Stimulated activated CD8-positive, alpha-beta memory T cell treated with anti-CD3 and anti-CD28 coated beads, Interleukin-7, amount 100 ng/mL, for 48 hours (primary cell): ENCODE measurements around the gene C12orf60.

Experiments used
- DNase-seq, 2 donors: peaks; one replicate each; pipeline ENCODE4 v3.0.0-alpha.2; 2020; ENCODE audit warnings: low read depth in 1 of 2; ENCODE audit errors: extremely low read depth in 1 of 2

The C12orf60 gene

DNA sequence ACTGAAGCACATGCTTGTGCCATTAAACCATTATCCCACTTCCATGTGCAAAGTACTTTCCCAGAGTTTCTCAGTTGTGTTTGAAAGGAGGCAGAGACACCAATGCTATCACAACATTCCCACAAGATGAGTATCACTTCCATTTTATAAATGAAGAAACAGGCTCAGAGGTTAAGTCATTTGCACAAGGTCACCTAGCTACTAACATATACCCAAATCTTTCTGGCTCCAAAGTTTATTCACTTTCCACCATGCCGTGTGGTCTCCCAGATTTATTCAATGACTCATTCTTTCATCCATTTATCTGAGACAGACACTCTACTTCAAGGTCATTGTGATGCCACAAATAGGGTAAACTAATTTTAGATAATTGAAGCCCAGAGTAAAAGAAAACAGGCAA, 30.5 kb downstream of the C12orf60 start:
- no peak for DNase-seq

DNA sequence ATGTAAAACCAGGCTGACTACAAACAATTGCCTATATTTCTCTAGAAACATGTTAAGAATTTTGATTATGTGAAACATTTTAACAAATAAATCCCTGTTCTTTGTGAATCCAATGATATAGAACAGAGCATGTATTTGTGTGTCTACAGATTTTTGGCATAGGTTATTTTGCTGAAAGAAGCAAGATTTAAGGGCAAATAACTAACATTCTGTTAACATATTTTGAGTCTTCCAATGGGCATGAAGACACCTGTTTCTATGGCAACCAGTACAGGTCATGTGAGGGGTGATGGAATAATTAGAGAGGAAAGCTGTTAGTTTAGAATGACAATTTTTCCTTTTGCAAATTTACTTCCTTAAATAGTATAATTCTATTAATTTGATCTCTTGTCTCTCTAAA, 31.0 kb downstream of the C12orf60 start:
- DNase-seq = no peak

DNA sequence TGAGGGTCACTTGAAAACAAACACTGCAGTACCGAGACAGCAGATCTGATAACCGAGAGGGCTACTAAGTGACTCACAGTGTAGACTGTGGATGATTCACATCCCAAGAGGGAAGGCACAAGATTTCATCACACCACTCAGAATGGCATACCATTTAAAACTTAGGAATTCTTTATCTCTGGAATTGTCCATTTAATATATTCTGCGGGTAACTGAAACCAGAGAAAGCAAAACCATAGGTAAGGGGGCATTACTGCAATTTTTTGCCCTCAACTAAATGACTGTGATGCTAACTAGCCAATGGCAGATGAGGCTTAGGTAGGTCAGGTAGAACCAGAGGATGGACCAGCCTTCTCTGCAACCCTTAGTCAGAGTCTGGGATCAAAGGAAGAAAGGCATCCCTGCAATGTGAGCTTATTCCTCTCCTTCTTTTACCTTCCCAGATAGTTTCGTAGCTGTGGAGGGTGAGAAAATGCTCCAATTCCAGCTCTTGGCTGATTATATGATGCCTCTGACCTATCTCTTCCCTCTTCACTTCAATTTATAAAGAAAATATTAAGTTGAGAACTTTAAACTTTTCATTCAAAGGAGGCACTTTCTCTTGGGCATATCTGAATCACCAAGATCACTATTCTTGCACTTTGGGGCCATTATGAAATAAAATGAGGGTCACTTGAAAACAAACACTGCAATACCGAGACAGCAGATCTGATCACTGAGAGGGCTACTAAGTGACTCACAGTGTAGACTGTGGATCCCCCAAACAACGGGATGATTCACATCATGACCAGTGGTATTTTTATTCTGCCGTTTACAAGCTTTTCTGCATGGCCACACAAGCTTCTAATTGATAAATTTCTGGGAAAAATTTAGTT, 33.1 kb downstream of the C12orf60 start:
- DNase-seq = no peak

DNA sequence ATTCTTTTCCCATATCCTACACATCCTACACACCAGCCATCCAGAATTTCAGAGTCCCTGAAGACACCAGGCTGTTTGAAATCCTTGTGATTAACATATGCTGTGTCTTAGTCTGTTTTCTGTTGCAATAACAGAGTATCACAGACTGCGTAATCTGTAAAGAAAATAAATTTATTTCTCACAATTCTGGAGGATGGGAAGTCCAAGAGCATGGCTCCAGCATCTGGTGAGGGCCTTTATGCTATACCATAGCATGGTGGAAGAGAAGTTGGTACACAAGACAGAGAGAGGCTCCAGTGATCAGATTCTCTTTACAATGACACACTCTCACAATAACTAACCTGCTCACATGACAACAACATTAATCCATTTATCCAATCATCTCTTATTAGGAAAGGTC, 35.8 kb downstream of the C12orf60 start:
- no peak for DNase-seq

DNA sequence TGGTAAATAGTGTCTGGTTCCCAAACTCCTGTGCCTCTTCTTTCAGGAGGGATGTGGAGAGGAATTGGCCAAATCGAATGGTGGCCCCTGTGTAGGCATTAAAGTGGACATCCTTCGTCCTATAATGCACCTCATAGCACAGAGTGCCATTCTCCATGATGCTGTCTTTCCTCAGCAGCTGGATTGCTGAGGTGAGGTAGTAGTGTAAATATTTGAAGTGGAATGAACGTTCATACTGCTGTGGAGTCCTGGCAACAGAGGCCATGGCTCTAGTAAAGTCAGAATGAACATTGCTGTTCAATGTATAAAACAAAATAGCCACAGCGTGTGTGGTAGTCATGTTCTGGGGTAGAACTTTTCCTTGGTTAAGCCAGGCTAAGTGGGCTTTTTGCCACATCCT, 37.1 kb downstream of the C12orf60 start:
- DNase-seq = no peak

DNA sequence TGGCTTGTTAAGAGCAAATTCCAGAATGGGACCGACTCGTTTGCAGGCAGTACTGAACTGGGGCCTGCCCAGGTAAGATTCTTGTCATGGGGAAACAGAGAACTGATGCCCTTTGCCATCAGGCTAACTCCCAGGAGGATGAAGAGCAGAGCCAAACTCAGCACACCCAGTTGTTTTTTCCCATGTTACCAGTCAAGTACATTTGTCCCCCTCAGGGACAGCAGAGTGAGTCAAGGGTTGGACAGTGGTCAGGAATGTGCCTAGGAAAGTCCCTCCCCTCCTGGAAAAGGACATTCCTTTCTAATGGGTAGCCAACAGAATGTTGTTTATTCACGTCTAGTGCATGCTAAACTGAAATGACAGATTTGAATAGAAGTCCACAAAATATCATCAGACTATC, 38.3 kb downstream of the C12orf60 start:
- no peak for DNase-seq

DNA sequence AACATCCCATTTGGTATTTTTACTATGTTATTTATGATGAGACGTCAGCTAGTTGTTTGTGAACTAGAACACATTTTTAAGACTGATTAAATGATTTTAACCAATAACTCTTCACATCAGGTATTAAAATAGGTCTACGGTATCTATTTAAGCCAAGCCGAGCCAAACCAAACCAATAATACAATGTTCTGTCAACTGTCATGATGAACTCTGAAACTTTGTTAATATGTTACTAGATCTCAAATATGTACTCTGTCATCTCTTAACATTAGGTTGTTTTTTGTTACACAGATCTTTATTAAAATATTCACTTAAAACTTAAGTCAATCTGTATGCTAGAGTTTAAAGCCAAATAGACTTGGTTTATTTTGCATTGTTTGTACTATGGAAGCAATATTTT, 38.8 kb downstream of the C12orf60 start:
- DNase-seq = no peak

DNA sequence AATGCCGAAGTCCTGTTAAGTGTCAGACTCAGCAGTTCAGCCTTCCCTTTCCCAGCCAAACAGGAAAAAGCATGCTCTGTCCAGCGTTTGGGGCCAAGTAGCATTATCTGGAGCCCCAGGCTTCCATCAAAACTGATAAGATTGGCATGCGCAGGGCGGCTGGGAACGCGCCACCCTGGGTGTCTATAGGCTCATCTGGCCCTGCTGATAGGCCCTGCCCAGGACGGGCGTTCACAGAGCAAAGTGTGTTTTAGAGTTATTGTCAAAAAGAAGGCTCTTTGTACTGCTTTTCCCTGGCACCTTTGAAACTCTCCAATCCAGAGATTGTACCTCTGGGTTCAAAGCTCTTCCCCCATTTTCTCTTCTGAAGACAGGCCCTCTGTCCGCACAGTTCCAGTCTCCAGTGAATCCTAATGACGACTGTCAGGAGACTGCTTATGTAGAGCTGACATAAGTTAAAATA, 40.0 kb downstream of the C12orf60 start, which contains the start of gene ART4:
TSS of gene ART4 (minus strand) at position 102 of the 463 bp plus-strand sequence. CDS start 413 bp downstream, outside the sequence.
- no peak for DNase-seq

DNA sequence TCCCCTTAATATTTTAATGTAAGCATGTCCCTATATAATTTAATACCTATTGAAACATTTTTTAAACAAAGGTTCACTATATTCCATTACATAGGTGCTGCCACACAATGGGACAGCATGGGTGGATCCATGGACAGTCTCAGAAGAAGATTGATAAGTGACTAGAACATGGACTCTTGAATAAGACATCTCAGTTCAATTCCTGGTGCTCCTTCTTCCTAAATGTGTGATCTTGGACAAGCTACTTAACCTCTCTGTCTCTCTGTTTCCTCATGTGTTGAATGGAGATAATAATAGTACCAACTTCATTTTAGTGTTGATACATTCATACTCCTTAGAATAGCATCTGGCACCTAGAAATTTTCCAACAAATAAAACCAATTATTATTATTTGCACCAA, 40.9 kb downstream of the C12orf60 start:
- DNase-seq = no peak

DNA sequence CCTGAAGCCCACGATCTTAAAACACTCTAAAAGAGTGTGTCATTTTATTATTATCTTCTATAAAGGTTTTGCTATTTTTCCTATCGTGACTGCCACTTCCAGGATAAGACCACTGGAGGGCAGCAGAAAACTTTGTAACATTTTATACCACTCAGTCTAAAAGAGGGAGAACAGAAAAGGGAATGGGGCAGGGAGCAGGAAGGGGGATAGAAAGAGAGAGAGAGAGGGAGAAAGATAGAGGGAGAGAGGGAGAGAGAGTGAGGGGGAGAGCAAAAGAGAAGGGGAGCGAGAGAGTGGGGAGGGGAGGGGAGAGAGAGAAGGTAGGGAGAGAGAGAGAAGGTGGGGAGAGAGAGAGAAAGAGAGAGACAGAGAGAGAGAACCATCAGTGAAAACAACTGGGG, 41.9 kb downstream of the C12orf60 start:
- no peak for DNase-seq

DNA sequence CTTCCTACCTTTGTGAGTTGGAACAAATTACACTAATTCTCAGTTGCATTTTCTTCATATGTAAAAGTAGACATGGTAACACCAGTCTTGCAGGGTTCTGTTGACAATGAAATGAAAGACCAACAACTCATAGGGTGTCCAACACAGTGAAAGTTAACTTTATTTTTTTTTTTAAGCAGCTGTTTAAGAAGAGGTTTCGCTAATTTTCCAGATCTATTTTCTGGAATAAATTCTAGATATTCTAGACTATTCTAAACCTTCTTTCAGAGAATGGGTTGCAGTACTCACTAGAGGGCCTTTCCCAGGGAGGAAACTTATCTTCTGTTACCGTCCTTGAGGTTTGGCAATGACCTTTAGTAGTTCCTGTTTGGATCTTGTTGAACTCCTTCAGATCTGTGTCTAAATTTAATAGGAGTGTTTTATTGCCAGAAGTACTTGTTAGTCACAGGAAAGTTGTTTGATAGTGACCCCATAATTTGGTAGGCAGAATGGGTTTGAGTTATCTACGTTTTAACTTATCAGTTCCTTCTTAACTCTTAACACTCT, 42.6 kb downstream of the C12orf60 start:
- no peak for DNase-seq

DNA sequence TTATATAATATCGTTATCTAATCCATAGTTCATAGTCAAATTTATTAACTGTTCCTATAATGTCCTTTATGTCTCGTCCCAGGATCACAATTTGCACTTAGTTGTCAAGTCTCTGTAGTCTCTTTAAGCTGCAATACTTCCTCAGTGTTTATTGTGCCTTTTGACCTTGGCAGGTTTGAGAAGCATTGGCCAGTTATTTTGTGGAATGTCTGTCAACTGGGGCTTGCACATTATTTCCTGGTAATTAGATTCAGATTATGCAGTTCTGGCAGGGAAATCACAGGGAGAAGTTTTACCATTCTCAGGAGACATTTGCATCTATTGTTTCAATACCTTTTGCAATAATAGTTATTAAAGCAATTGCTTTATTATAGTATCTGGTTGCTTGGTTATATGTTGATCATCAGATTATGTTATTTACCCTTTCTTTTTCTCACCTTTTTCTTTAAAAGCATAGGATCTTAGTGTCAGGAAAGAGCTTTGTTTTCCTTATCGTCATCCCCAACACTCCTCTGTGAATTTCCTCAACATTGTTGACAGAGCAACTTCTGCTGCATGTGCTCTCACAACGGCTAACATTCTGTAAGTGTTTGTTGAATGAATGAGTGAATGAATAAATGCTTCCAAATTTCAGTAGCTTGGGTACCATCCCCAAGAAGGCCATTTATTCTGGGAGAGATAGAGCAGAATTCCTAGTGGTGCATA, 43.6 kb downstream of the C12orf60 start:
- no peak for DNase-seq

DNA sequence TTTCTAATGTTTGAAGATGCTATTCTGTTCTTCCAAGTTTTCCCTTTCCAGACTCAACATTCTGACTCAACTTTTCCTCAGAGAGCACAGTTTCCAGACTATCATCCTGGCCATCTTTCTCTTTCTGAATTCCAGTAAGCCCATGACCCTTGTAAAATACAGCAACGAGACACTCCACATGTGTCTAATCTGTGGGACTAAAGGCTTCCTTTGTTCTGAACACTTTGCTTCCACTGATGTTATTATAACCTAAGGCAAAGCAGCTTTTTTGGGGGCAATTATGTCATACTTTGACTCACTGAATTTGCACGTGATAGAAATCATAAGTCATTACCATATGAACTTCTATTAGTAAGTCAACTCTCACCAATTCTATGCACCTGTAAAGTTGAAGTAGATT, 46.2 kb downstream of the C12orf60 start:
- no peak for DNase-seq

DNA sequence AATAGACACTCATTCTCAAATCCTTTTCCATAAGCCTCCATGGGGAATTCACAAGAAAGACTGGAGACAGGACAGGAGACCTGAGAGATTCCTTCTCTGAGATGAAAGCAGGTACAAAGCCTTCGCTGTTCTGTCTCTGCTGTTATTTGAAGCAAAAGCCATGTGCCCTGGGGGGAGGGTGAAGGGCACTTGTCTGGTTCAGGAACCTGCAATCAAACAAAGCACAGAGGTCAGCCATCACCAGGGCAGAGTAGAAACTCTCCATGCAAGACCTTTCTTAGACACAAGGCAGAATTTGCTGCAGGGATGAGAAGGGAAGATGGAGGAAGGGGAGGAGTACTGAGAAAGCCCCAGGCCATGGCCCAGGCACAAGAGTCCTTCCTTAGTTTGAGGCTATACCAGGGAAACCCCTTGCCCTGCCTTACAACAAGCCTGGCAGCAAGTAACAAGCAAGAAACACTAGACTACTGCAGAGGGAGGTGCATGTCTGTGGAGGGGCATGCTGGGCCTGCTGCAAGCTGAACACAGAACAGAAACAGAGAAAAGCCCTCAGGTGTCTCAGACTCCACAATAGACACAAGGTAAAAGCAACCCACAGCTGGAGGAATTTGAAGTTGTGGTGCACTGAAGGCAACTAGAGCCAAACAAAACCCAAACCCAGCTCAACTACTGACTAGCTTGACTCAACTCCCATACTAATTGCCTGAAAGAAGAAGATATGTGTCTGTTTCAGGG, 47.6 kb downstream of the C12orf60 start:
- no peak for DNase-seq

DNA sequence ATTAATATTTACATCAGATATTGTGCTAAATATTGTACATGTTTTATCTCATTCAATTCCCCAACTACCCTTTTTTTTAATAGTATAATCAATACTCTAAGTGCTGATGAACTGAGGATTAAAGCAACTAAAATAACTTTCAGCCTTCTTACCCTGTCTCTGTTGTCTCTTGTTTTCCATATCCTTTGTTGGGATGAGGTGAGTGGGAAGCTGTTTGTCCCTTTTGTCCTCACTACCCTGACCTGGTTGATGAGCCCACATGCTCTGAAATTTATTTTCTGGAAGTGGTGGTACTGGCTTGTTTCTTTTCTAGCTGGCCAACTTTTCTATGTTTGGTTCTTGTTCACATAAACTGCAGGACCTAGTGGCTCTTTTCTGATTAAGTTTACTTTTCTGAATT, 49.4 kb downstream of the C12orf60 start:
- DNase-seq = no peak

DNA sequence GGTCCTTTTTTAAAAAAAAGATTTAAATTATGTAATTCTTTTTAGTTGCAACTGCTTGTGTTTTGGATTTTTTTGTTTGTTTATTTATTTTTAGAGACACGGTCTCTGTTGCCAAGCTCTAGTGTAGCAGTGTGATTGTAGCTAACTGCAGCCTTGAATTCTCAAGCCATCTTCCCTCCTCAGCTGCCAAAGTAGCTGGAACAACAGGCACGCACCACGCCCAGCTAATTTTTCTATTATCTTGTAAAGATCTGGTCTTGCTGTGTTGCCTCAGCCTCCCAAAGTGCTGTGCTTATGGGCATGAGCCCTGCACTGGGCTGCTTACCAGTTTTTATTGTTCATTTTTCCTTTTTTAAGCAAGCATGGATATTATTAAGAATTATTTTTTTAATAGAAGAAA, 50.5 kb downstream of the C12orf60 start:
- no peak for DNase-seq

DNA sequence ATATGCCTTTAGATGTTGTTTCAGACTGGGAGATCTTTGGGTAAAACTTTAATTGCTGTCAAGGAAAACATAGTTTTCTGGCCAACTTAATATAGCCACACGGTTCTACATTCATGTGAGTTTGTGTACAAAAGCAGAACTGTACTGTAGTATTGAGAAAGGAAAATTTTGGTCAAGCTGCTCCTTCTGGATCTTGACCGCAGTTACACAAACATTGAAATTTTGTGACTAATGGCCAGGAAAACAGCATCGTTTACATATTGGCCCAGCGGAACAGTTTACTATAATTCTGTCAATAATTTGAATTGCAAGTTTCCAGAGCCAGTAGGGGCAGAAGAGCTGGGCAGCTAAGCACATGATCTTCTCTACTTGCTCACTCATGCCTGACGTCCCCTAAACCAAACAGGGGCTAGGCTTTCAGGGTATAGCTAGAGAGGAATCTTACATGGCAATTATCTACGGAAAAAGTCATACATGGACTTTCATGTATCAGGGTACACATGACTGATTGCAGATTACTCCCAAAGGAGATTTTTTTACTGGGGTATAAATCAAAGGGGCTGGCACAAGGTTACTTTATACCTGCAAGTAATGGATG, 51.2 kb downstream of the C12orf60 start:
- no peak for DNase-seq

DNA sequence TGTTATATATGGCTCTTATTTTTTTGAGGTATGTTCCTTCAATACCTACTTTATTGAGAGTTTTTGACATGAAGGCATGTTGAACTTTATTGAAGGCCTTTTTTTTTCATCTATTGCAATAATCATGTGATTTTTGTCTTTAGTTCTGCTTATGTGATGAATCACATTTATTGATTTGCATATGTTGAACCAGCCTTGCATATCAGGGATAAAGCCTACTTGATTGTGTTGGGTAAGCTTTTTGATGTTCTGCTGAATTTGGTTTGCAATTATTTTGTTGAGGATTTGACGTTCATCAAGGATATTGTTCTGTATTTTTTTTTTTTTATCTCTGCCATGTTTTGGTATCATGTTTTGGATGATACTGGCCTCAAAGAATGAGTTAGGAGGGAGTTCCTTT, 55.0 kb downstream of the C12orf60 start:
- no peak for DNase-seq

DNA sequence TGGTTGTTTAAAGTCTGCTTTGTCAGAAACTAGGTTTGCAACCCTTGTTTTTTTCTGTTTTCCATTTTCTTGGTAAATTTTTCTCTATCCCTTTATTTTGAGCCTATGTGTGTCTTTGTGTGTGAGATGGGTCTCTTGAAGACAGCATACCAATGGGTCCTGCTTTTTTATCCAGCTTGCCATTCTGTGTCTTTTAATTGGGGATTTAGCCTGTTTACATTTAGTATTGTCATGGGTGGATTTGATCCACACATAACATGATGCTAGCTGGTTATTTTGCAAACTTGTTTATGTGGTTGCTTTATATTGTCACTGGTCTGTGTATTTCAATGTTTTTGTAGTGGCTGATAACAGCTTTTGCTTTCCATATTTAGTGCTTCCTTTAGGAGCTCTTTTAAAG, 57.0 kb downstream of the C12orf60 start:
- DNase-seq = no peak

DNA sequence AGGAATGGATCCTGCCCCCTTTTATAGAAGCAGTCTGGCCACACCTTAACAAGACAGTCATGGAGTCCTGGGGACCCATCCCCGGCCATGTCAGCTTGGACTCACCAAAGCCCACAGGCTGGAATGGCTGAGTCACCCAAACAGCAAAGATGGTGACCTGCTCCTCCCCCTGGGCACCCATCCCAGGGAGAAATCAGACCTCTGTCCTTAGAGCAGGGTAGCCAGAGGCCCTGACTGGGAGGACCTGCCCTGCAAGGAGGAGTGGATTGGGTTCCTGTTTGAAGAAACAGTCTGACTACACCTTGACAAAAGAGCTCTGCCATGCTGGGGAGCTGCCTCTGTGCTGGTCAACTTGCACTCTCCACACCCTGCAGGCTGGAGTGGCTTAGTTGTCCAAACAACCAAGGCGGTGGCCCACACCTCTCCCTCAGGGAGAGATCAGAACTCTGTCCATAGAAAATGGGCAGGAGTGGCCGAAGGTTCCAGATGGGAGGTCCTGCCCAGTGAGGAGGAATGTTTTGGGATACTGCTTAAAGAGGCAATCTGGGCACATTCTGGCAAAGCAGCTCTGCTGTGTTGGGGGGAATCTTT, 65.5 kb downstream of the C12orf60 start:
- DNase-seq = no peak
